Tibial artery (tissue), 4 donors: Measurements from ENCODE around the gene RHCE.

Experiments
- DNase-seq, 2 donors: peaks; one replicate each; pipeline ENCODE4 v3.0.0-alpha.2; 2019
- H3K27ac ChIP-seq, 2 donors: fragments of 200-600 bp; sonication (generic) in 1 of 2; 1 replicate in 1 of 2; 2 replicates in 1 of 2; pipeline ENCODE4 v1.5.1; 2018 to 2019; ENCODE audit warnings: mild to moderate bottlenecking in 1 of 2
- H3K27me3 ChIP-seq, 2 donors: fragments of 200-600 bp; sonication (generic) in 1 of 2; one replicate each; pipeline versions ENCODE4 v1.5.1 to v1.6.0; 2016 to 2019
- H3K36me3 ChIP-seq, 3 donors: fragments of 200-600 bp; sonication (generic) in 2 of 3; one replicate each; pipeline ENCODE4 v1.5.1; 2016 to 2019; ENCODE audit warnings: mild to moderate bottlenecking in 2 of 3
- H3K4me1 ChIP-seq, 4 donors: fragments of 200-600 bp; sonication (generic) in 2 of 4; 1 replicate in 3 of 4; 2 replicates in 1 of 4; pipeline ENCODE4 v1.5.1; 2016 to 2019
- H3K4me3 ChIP-seq, 2 donors: fragments of 200-600 bp; sonication (generic) in 1 of 2; 1 replicate in 1 of 2; 2 replicates in 1 of 2; pipeline ENCODE4 v1.5.1; 2018 to 2019; ENCODE audit warnings: mild to moderate bottlenecking in 2 of 2
- H3K9me3 ChIP-seq, 3 donors: fragments of 200-600 bp; sonication (generic) in 1 of 3; one replicate each; pipeline ENCODE4 v1.5.1; 2016 to 2019
- intact Hi-C: fragments of 100-400 bp; cut with DNase I; formaldehyde crosslinking; loops from one replicate; pipeline ENCODE4 v1.15.0; 2023; ENCODE audit warnings: low total_unique reads
- TF ChIP-seq, protein P1 (sequence below), 2 experiments: fragments of 200-600 bp in 1 of 2; fragments of 450-650 bp in 1 of 2; IDR thresholded peaks; one replicate each; pipeline ENCODE4 v1.5.1; 2017 to 2019; ENCODE audit warnings: antibody characterized with exemption in 2 of 2, mild to moderate bottlenecking in 1 of 2, moderate library complexity in 1 of 2

Gene RHCE

DNA sequence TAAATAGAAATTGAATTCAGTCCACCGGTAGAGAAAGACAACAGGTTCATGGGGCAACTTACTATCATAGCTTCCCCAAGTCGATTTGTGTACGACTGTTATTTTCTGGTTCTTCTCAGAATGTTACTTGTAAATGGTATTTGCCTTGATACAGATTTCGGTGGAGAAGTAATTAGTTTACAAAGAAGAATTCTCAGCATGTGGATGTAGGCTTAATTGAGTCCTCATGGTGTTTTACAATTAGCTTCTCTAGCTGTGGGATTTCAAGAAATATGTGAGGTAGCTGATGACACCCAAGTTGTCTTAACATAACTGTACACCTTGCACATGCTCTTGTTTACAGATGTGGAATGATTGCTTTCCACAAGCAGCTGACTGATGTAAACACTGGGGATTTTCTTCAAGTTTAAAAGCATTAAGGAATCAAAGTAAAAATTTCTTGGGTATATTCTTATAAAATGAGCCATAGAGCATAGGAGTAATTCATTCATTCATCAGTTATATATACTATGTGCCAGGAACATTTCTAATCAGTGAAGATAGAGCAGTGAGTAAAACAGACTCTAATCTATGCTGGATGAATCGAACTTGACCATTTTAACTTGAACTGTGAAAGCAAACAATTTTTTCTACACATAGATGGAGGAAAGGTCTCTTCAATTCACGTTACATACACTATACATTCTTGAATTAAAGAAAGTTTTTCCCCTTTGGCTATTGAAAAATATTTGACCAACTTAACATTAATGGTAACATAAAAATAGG is 11.5 kb upstream of the RHCE start:
- intact Hi-C loops, result no loop called here
- TF ChIP-seq, protein P1, sequence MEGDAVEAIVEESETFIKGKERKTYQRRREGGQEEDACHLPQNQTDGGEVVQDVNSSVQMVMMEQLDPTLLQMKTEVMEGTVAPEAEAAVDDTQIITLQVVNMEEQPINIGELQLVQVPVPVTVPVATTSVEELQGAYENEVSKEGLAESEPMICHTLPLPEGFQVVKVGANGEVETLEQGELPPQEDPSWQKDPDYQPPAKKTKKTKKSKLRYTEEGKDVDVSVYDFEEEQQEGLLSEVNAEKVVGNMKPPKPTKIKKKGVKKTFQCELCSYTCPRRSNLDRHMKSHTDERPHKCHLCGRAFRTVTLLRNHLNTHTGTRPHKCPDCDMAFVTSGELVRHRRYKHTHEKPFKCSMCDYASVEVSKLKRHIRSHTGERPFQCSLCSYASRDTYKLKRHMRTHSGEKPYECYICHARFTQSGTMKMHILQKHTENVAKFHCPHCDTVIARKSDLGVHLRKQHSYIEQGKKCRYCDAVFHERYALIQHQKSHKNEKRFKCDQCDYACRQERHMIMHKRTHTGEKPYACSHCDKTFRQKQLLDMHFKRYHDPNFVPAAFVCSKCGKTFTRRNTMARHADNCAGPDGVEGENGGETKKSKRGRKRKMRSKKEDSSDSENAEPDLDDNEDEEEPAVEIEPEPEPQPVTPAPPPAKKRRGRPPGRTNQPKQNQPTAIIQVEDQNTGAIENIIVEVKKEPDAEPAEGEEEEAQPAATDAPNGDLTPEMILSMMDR (IDR thresholded peaks at IDR 0.05), result no peak
- Histone ChIP-seq H3K9me3 (no peaks in the 10 kb centered on the region), H3K27me3 (no peaks in the 10 kb centered on the region), H3K4me3 (peak overlapping the region; percentile 97 to 99), H3K27ac (peak overlapping the region; percentile 94 to 98), H3K36me3 (no peaks in the 10 kb centered on the region), H3K4me1 (peaks cover 0 to 59% (median 34%) of the 10 kb centered on the region in 4 donors)
- no peak for DNase-seq

DNA sequence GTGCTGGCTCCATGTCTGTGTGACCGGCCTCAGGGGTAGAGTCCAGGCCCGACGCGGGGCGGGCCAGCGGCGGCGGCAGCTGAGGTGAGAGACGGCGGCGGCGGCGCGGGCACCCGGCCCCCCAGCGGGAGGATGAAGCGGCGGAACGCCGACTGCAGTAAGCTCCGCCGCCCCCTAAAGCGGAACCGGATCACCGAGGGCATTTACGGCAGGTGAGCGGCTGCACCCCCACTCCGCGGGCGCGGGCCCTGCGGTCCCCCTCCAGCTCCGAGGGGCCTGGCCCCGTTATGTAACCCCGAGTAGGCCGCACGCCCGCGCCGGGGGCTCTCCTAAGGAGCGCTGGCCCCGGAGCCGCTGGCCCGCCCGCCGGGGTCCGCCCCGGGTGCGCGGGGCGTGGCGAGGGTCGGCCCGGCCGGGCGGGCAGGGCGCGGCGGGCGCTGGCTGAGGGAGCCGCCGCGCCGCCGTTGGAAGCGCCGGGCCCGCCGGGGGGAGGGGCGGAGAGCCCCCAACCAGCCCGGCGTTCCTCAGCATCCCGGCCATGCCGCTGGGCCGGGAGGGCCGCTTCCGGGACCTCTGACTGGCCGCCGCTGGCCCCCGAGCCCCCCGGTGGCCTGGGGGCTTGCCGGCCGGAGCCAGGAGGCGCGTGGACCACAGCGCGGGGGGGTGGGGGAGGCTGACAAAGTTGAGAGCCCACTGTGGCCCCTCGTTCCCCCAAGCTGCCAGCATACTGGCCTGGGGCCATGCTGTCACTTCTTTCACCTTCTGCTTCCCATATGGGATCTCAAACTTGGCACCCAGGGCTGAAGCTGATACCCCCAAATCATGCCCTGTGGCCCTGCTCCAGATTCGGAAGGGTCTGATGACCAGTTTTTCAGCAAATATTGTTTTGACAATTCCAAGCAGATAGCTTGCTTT is 10.6 kb upstream of the RHCE start:
- peak overlapping the region; percentile 97 to 99 for H3K4me3 ChIP-seq
- peaks cover 0 to 50% (median 27%) of the 10 kb centered on the region in 4 donors for H3K4me1 ChIP-seq
- peak in 1 of 2 donors; percentile 67 for DNase-seq
- intact Hi-C loops, result no loop called here
- H3K9me3 ChIP-seq, result no peaks in the 10 kb centered on the region
- no peaks in the 10 kb centered on the region for H3K27me3 ChIP-seq
- no peaks in the 10 kb centered on the region for H3K36me3 ChIP-seq
- TF ChIP-seq, protein P1 (IDR thresholded peaks at IDR 0.05), result no peak
- H3K27ac ChIP-seq, result peak overlapping the region; percentile 94 to 98

DNA sequence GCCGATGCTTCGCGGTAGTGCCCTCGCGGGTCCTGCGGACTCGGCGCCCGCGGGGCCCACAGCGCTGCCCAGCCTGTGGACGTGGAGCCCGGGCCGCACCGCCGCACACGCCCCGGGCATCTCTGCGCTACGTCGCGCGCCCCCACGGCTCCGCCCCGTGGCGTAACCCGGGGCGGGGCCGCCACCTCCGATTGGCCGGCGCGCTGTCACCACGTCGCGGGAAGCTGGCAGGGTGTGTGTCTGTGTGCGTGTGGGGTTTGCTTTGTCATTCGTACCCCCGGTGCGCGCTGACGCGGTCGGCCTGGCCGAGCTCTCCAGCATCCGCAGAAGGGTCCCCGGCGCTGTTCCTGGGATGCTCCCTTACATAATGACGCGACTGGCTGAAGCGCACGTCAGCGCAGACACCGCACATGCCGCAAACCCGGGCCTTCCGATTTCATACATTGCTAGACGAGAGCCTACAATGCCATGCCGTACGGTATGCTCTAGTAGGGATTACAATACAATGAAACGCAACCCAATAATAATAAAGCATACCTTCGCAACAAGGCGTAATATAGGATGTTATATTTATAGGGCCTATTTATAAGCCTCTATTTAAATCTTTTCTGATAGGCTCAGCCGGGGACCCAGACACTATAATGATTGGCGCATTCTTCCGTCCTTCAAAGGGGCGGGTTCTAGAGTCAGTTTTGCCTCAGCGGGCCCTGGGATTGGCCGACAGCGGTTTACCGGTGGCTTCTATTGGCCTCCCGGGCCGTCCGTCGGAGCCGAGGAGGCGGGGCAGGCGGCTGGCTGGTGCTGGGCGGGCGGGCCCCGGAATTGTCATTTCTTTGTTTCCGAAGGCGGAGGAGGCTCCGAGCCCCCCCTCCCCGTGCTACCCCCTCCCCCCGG is 9.7 kb upstream of the RHCE start, which contains the start of gene MACO1:
MACO1 (plus strand) TSS at position 825 of the 894 bp plus-strand sequence. CDS start 202 bp downstream, outside the sequence.
- Histone ChIP-seq H3K36me3 (no peaks in the 10 kb centered on the region), H3K9me3 (no peaks in the 10 kb centered on the region), H3K27me3 (no peaks in the 10 kb centered on the region), H3K4me1 (peaks cover 0 to 41% (median 19%) of the 10 kb centered on the region in 4 donors), H3K27ac (peak within 1 kb of the TSS; percentile 94 to 98), H3K4me3 (peak within 1 kb of the TSS; percentile 97 to 99)
- TF ChIP-seq, protein P1 (IDR thresholded peaks at IDR 0.05), result peak in 1 of 2 experiments; percentile 13
- intact Hi-C loops, result no loop called here
- DNase-seq, result peak; percentile 95 to 98

DNA sequence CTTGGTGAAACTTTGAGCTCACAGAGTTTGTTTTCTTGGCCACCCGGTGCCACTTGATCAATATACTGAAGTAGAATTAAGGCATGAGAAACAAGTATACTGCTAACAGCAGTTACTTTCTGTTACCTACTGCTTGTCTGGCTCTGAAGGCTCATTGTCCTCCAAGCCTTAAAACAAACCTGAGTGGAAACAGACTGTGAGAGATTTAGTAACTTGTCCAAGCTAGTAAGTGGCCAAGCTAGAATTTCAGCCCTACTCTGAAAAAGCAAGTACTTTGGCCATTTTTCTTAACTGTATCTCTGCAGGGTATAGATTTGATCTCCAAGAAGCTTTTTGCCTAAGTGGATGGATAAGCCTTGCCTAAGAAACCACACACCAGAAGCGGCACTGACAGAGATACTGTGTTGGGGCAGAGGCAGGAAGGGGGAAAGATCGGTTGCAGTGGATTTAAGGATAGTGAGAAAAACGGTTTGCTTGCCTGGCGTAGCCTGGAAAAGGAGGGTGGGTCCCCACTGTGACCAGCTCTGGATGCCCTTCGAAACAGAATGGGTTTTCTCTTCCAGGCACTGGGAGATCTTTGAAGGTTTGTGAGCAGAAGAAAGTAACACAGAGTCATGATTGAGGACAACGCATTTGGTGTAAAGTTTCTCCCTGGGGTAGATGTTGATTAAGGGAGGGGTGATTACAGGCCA is 8.0 kb upstream of the RHCE start:
- intact Hi-C loops, result no loop called here
- TF ChIP-seq, protein P1 (IDR thresholded peaks at IDR 0.05), result no peak
- Histone ChIP-seq H3K27me3 (no peaks in the 10 kb centered on the region), H3K9me3 (no peaks in the 10 kb centered on the region), H3K4me1 (peaks cover 0 to 24% (median 6%) of the 10 kb centered on the region in 4 donors), H3K4me3 (no peak overlapping the region), H3K36me3 (no peaks in the 10 kb centered on the region), H3K27ac (no peak overlapping the region)
- DNase-seq, result no peak
